K562 (cell line): ENCODE data around the gene MBD3L4. TPM values are rescaled to one million over a fixed set of nuclear protein-coding genes. Genes with fewer than 3 reads are reported as not detected.
A peak's percentile ranks its signal among the peaks of the same experiment; 100 is the strongest.

Source experiments
- ARID1B ChIP-seq: fragments of 450-650 bp; IDR thresholded peaks from 2 replicates; pipeline ENCODE4 v1.6.1; 2016; ENCODE audit warnings: antibody characterized with exemption, mild to moderate bottlenecking, inconsistent platforms
- BCOR ChIP-seq: fragments of 450-650 bp; IDR thresholded peaks from 2 replicates; pipeline ENCODE4 v1.6.1; 2016
- C11orf30 ChIP-seq: fragments of 450-650 bp; IDR thresholded peaks from 2 replicates; pipeline ENCODE4 v1.6.1; 2016; ENCODE audit warnings: low read depth, mild to moderate bottlenecking
- CBX5 ChIP-seq: IDR thresholded peaks from 2 replicates; pipeline ENCODE4 v1.6.1; 2014; ENCODE audit warnings: low read depth, borderline replicate concordance
- CTCF ChIP-seq, 3 experiments: IDR thresholded peaks in 2 of 3; conservative IDR thresholded peaks in 1 of 3; 2 replicates each; pipeline ENCODE4 v1.5.1; 2011 to 2012; ENCODE audit warnings: low read length in 3 of 3, mild to moderate bottlenecking in 3 of 3, control low read depth in 2 of 3, improper control_type of control experiment in 1 of 3, inconsistent platforms in 1 of 3, low read depth in 1 of 3, mixed read lengths in 1 of 3, moderate library complexity in 1 of 3; ENCODE audit not compliant: insufficient read depth in 2 of 3
- FOS ChIP-seq: IDR thresholded peaks from 3 replicates; pipeline ENCODE4 v1.6.1; 2011; ENCODE audit not compliant: insufficient read length; ENCODE audit errors: extremely low read depth
- PTTG1 ChIP-seq: fragments of 450-650 bp; IDR thresholded peaks from 2 replicates; pipeline ENCODE4 v1.6.1; 2016; ENCODE audit warnings: low read depth, mild to moderate bottlenecking, missing genetic modification characterization, missing compliant biosample characterization
- RBBP5 ChIP-seq: fragments of 200-600 bp; sonication (generic); IDR thresholded peaks from 2 replicates; pipeline ENCODE4 v1.6.1; 2012; ENCODE audit warnings: borderline replicate concordance, mild to moderate bottlenecking, low read length, control low read depth, inconsistent platforms; ENCODE audit not compliant: insufficient read depth, poor library complexity, severe bottlenecking
- RBM25 ChIP-seq: fragments of 200-400 bp; formaldehyde crosslinking; IDR thresholded peaks from 2 replicates; pipeline ENCODE4 v1.6.1; 2018; ENCODE audit warnings: low read length, low read depth, moderate library complexity; ENCODE audit not compliant: severe bottlenecking
- SIN3B ChIP-seq: fragments of 450-650 bp; IDR thresholded peaks from 2 replicates; pipeline ENCODE4 v1.6.1; 2017; ENCODE audit warnings: low read depth, mild to moderate bottlenecking, moderate library complexity
- SMARCA5 ChIP-seq: fragments of 450-650 bp; IDR thresholded peaks from 2 replicates; pipeline ENCODE4 v1.6.1; 2016
- TEAD1 ChIP-seq, 2 experiments: fragments of 450-650 bp in 1 of 2; sonication (generic) in 1 of 2; formaldehyde crosslinking; IDR thresholded peaks; 2 replicates each; pipeline versions ENCODE4 v1.4.0 to v1.8.0; 2020 to 2022; ENCODE audit warnings: mild to moderate bottlenecking in 2 of 2, missing genetic modification reagents in 1 of 2
- ZFX ChIP-seq: sonication (generic); formaldehyde crosslinking; IDR thresholded peaks from 2 replicates; pipeline ENCODE4 v1.8.0; 2022; ENCODE audit warnings: mild to moderate bottlenecking, missing genetic modification reagents, moderate library complexity
- ZNF280B ChIP-seq: fragments of 250-450 bp; sonication (Bioruptor Pico); IDR thresholded peaks from 2 replicates; pipeline ENCODE4 v1.5.1; 2021; ENCODE audit warnings: mild to moderate bottlenecking
- ZNF407 ChIP-seq: fragments of 450-650 bp; IDR thresholded peaks from 2 replicates; pipeline ENCODE4 v1.6.1; 2016; ENCODE audit warnings: low read depth
- ZNF561 ChIP-seq: fragments of 450-650 bp; formaldehyde crosslinking; conservative IDR thresholded peaks from 2 replicates; pipeline ENCODE4 v1.4.0; 2020; ENCODE audit warnings: mild to moderate bottlenecking, moderate library complexity
- polyA plus RNA-seq, 8 experiments: library from polyadenylated mRNA; depleted of rRNA in 4 of 8; stranded (reverse) in 5 of 8; unstranded in 3 of 8; fragments of >200 nt; fragmentation: Nextera tagmentation in 2 of 8; fragmentation: Illumina TruSeq in 1 of 8; extraction: Ambion mirVana in 2 of 8; extraction: Trizol in 1 of 8; gene quantifications; 2 replicates each; pipeline versions ENCODE4 v1.2.1 to v1.2.3, GENCODE V29; 2011 to 2014; ENCODE audit warnings: inconsistent platforms in 1 of 8, missing spikeins in 1 of 8
- total RNA-seq, 7 experiments: library from RNA; depleted of rRNA in 6 of 7; stranded (reverse); fragments of >200 nt in 6 of 7; fragmentation: Illumina TruSeq in 2 of 7; extraction: Trizol in 2 of 7; gene quantifications; 2 replicates each; pipeline versions ENCODE4 v1.2.1 to v1.2.3, GENCODE V29; 2011 to 2021; ENCODE audit warnings: low replicate concordance in 1 of 7

MBD3L4 gene
- total and polyA plus RNA-seq, 9 of the 15 experiments (the other 6 are each of a cell fraction or from before 2014, with no cell fraction given) = not detected

GRCh38 chr19:7083076-7083956, 43.3 kb upstream of the MBD3L4 start (continued):
- no peak for TF ChIP-seq ZNF407
- no peak for TF ChIP-seq C11orf30
- no peak for TF ChIP-seq FOS
- no peak for TF ChIP-seq RBBP5
- TF ChIP-seq SIN3B = no peak
- peak; percentile 75; the same call in 1 of the 2 replicates for TF ChIP-seq ZNF280B (CRISPR knock-in tag)
- 0 out of 2 replicates have a peak, but pooled peaks have one; percentile 43 for TF ChIP-seq SMARCA5
- TF ChIP-seq PTTG1 (tag) = no peak
- TF ChIP-seq ARID1B = no peak
- TF ChIP-seq ZNF561 (CRISPR knock-in tag) = no peak
- TF ChIP-seq ZFX (CRISPR knock-in tag) = no peak
- no peak for TF ChIP-seq CTCF (IDR thresholded peaks at IDR 0.05 in 2 of 3, conservative IDR thresholded peaks at IDR 0.05 in 1 of 3; ENCODE audit: insufficient read depth in 2 of 3, low read depth in 1 of 3, low read length in 3 of 3)
- no peak for TF ChIP-seq TEAD1 (CRISPR knock-in tag; IDR thresholded peaks at IDR 0.05)
- TF ChIP-seq CBX5 = peak; percentile 89
- TF ChIP-seq RBM25 = peak; percentile 90
- TF ChIP-seq BCOR = no peak
